ENCODE data around the gene ANHX. TPM values are rescaled to one million over a fixed set of nuclear protein-coding genes. Genes with fewer than 3 reads are reported as not detected.
A peak's percentile ranks its signal among the peaks of the same experiment; 100 is the strongest.

The ANHX gene
- total RNA-seq, 2 donors from 2014 or later, result not detected

DNA sequence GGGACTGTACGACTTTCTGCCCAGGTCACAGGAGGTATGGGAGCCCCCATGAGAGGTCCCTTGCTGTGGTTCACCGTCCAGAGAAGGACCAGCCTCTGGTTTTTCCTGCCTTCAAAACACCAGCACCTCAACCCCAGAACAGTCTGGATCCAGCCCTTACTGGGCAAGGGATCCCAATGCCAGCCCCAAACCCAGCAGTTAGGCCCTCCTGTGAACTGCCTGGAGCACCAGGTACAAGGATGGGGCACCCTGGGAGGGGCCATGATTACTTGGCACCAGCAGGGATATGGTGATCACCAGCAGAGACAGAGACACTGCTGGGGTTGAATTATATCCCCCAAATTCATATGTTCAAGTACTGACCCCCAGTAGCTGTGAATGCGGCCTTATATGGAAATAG is 20.0 kb downstream of the ANHX start:
- Mint-ChIP-seq H3K27me3 (ENCODE audit: insufficient read depth) (peaks cover 2% of the 10 kb centered on the region), H3K9me3 (peaks cover 97% of the 10 kb centered on the region), H3K4me3 (no peak overlapping the region), H3K4me1 (no peaks in the 10 kb centered on the region), H3K36me3 (ENCODE audit: low read depth) (peaks cover 5% of the 10 kb centered on the region), H3K27ac (no peak overlapping the region)
- H3K27ac ChIP-seq (ENCODE audit: low read depth, low read length), result no peak overlapping the region
- no peak for DNase-seq
- H3K36me3 ChIP-seq (ENCODE audit: control insufficient read depth, insufficient read depth, low read length), result no peaks in the 10 kb centered on the region
- 71% methylated on average over 1 to 3 of the region's 3 CpGs for WGBS, 2 experiments (ENCODE audit: insufficient coverage in 1 of 2, insufficient read length in 1 of 2)
- peaks cover 68% of the 10 kb centered on the region for H3K9me3 ChIP-seq (ENCODE audit: control insufficient read depth, low read length)
- H3K27me3 ChIP-seq (ENCODE audit: control insufficient read depth, insufficient read depth, low read length, poor library complexity, severe bottlenecking), result no peaks in the 10 kb centered on the region
- H3K4me3 ChIP-seq (ENCODE audit: low read length), result no peak overlapping the region
- TF ChIP-seq CTCF (conservative IDR thresholded peaks at IDR 0.05), result no peak
- no peaks in the 10 kb centered on the region for H3K4me1 ChIP-seq (ENCODE audit: control insufficient read depth, insufficient read depth, low read length)
- H3K9ac ChIP-seq (ENCODE audit: extremely low read depth, low read length, poor library complexity, severe bottlenecking), result no peak overlapping the region

- peaks cover 98% of the 10 kb centered on the region for H3K9me3 ChIP-seq (ENCODE audit: control insufficient read depth, low read length)
- H3K36me3 Mint-ChIP-seq (ENCODE audit: low read depth), result peaks cover 49% of the 10 kb centered on the region
- no peak overlapping the region for H3K9ac ChIP-seq (ENCODE audit: extremely low read depth, low read length, poor library complexity, severe bottlenecking)
- H3K4me3 Mint-ChIP-seq, result no peak overlapping the region
- WGBS, 2 experiments (ENCODE audit: insufficient coverage in 1 of 2, insufficient read length in 1 of 2), result 86 to 100% methylated on average over 1 to 2 of the region's 2 CpGs
- no peaks in the 10 kb centered on the region for H3K4me1 ChIP-seq (ENCODE audit: control insufficient read depth, insufficient read depth, low read length)
- H3K27ac ChIP-seq (ENCODE audit: low read depth, low read length), result no peak overlapping the region
- no peak overlapping the region for H3K27ac Mint-ChIP-seq
- H3K9me3 Mint-ChIP-seq, result peaks cover 95% of the 10 kb centered on the region
- H3K4me3 ChIP-seq (ENCODE audit: low read length), result peak overlapping the region; percentile 66
- no peaks in the 10 kb centered on the region for H3K4me1 Mint-ChIP-seq
- TF ChIP-seq CTCF (conservative IDR thresholded peaks at IDR 0.05), result no peak
- H3K27me3 ChIP-seq (ENCODE audit: control insufficient read depth, insufficient read depth, low read length, poor library complexity, severe bottlenecking), result no peaks in the 10 kb centered on the region
- DNase-seq, result no peak
- no peaks in the 10 kb centered on the region for H3K27me3 Mint-ChIP-seq (ENCODE audit: insufficient read depth)
- H3K36me3 ChIP-seq (ENCODE audit: control insufficient read depth, insufficient read depth, low read length), result peaks cover 42% of the 10 kb centered on the region
Observed at GRCh38 chr12:133206390-133206789, 29.3 kb downstream of the ANHX start.

DNA sequence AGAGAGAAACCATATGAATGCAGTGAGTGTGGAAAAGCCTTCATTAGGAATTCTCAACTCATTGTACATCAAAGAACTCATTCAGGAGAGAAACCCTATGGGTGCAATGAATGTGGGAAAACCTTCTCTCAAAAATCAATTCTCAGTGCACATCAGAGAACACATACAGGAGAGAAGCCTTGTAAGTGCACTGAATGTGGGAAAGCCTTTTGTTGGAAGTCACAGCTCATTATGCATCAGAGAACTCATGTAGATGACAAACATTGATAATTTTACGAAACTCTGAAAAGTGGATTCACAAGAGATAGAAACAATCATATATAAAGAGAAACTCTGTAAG is 31.4 kb downstream of the ANHX start:
- WGBS, 2 experiments (ENCODE audit: insufficient coverage in 1 of 2, insufficient read length in 1 of 2), result 100% methylated on average over 1 of the region's 1 CpG
- Histone ChIP-seq H3K4me1 (ENCODE audit: control insufficient read depth, insufficient read depth, low read length) (no peaks in the 10 kb centered on the region), H3K9me3 (ENCODE audit: control insufficient read depth, low read length) (peaks cover 90% of the 10 kb centered on the region), H3K27me3 (ENCODE audit: control insufficient read depth, insufficient read depth, low read length, poor library complexity, severe bottlenecking) (no peaks in the 10 kb centered on the region), H3K4me3 (ENCODE audit: low read length) (peak overlapping the region; percentile 81), H3K9ac (ENCODE audit: extremely low read depth, low read length, poor library complexity, severe bottlenecking) (no peak overlapping the region), H3K27ac (ENCODE audit: low read depth, low read length) (no peak overlapping the region), H3K36me3 (ENCODE audit: control insufficient read depth, insufficient read depth, low read length) (peaks cover 55% of the 10 kb centered on the region)
- Mint-ChIP-seq H3K27me3 (ENCODE audit: insufficient read depth) (no peaks in the 10 kb centered on the region), H3K36me3 (ENCODE audit: low read depth) (peaks cover 70% of the 10 kb centered on the region), H3K4me3 (no peak overlapping the region), H3K27ac (no peak overlapping the region), H3K4me1 (no peaks in the 10 kb centered on the region), H3K9me3 (peaks cover 96% of the 10 kb centered on the region)
- TF ChIP-seq CTCF (conservative IDR thresholded peaks at IDR 0.05), result no peak
- DNase-seq, result no peak

Data from endodermal cell (in vitro differentiated cells).